ENCODE data around the gene BSCL2. TPM values are rescaled to one million over a fixed set of nuclear protein-coding genes. Genes with fewer than 3 reads are reported as not detected.
A peak's percentile ranks its signal among the peaks of the same experiment; 100 is the strongest.

The BSCL2 gene
- total and polyA plus RNA-seq, 7 donors, result 17.0 to 174 (median 45.4) TPM

- 43 to 49% (median 44%) methylated on average over 4 of the region's 4 CpGs for WGBS, 3 donors
- Histone ChIP-seq H3K4me3 (no peak overlapping the region), H3K27ac (peak overlapping the region; percentile 91), H3K9me3 (no peaks in the 10 kb centered on the region), H3K27me3 (ENCODE audit: insufficient read depth in 3 of 3, low read length in 2 of 3) (no peaks in the 10 kb centered on the region), H3K4me1 (peaks cover 32% of the 10 kb centered on the region), H3K36me3 (ENCODE audit: insufficient read depth in 1 of 2, low read depth in 1 of 2) (peaks cover 6 to 24% of the 10 kb centered on the region in 2 donors)
- TF ChIP-seq, protein P1, sequence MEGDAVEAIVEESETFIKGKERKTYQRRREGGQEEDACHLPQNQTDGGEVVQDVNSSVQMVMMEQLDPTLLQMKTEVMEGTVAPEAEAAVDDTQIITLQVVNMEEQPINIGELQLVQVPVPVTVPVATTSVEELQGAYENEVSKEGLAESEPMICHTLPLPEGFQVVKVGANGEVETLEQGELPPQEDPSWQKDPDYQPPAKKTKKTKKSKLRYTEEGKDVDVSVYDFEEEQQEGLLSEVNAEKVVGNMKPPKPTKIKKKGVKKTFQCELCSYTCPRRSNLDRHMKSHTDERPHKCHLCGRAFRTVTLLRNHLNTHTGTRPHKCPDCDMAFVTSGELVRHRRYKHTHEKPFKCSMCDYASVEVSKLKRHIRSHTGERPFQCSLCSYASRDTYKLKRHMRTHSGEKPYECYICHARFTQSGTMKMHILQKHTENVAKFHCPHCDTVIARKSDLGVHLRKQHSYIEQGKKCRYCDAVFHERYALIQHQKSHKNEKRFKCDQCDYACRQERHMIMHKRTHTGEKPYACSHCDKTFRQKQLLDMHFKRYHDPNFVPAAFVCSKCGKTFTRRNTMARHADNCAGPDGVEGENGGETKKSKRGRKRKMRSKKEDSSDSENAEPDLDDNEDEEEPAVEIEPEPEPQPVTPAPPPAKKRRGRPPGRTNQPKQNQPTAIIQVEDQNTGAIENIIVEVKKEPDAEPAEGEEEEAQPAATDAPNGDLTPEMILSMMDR (IDR thresholded peaks at IDR 0.05), result peak; percentile 54
- DNase-seq (peak; percentile 51 to 71), ATAC-seq (peak; percentile 63 to 74 (median 70))
- intact Hi-C loops (cut with DNase I), result loop anchor here in 1 of 2 donors (2.0 kb wide), 1 partner anchor 14 kb away; no protein-coding TSS in a partner anchor
Measured at GRCh38 chr11:62680825-62681240, 26.4 kb downstream of the BSCL2 start.

DNA sequence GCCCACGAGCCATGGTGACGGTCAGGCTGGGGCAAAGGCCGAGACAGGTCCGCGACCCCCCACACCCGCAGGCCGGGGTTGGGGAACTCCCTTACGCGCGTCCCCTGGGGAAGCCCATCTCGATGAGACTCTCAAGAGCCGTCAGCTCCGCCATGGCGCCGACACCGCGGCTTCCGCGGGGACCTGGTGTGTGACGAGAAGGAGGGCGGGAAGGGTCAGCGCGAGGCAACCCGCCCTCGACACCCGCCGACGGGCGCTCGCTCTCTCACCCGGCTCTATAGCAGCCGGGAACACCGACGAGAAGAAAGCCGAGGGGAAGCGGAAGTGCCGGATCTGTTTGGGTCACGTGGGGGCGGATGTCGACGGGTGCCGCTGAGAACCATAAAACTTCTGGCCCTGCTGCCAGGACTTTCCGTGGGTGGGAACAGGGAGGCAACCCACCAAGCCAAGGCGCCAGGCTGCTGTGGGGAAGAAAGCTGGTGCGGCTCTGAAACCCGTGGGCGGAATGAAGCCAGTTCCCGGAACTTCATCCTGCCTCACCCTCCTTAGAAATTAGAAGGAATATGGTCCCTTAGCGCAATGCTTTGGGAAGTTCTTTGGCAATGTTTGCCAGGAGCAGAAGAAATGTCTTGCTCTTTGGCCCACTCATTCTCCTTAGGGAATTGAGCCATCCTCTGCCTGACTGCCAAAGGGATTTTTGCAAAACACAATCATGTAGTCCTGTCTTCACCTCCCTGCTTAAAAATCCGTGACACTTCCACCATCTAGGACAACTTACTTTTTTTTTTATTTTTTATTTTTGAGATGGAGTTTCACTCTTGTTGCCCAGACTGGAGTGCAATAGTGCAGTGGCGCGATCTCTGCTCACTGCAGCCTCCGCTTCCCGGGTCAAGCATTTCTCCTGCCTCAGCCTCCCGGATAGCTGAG lies 28.2 kb downstream of the BSCL2 start, which contains the start of gene UBXN1:
TSS of gene UBXN1 (minus strand) at position 304 of the 927 bp plus-strand sequence. CDS start at position 154, 150 bp downstream.
- peak within 1 kb of the TSS; percentile 91 for H3K27ac ChIP-seq
- intact Hi-C loops (cut with DNase I), result no loop called here
- no peaks in the 10 kb centered on the region for H3K9me3 ChIP-seq
- peaks cover 6 to 42% of the 10 kb centered on the region in 2 donors for H3K36me3 ChIP-seq (ENCODE audit: insufficient read depth in 1 of 2, low read depth in 1 of 2)
- peaks cover 32% of the 10 kb centered on the region for H3K4me1 ChIP-seq
- H3K4me3 ChIP-seq, result peak within 1 kb of the TSS; percentile 87
- TF ChIP-seq, protein P1 (IDR thresholded peaks at IDR 0.05), result no peak
- DNase-seq (peak; percentile 94 to 96), ATAC-seq (peak; percentile 88 to 93 (median 90))
- 1 to 3% (median 2%) methylated on average over 55 of the region's 55 CpGs for WGBS, 3 donors
- H3K27me3 ChIP-seq (ENCODE audit: insufficient read depth in 3 of 3, low read length in 2 of 3), result no peaks in the 10 kb centered on the region

GRCh38 chr11:62678433-62678769 lies 28.8 kb downstream of the BSCL2 start:
- TF ChIP-seq, protein P1 (IDR thresholded peaks at IDR 0.05), result no peak
- no peak for DNase-seq
- Histone ChIP-seq H3K9me3 (no peaks in the 10 kb centered on the region), H3K4me1 (peaks cover 32% of the 10 kb centered on the region), H3K36me3 (ENCODE audit: insufficient read depth in 1 of 2, low read depth in 1 of 2) (peaks cover 6 to 48% of the 10 kb centered on the region in 2 donors), H3K27ac (peak overlapping the region; percentile 91), H3K4me3 (peak overlapping the region; percentile 87), H3K27me3 (ENCODE audit: insufficient read depth in 3 of 3, low read length in 2 of 3) (no peaks in the 10 kb centered on the region)
- peak in 2 of 4 donors; percentile 0 to 7 for ATAC-seq
- 2 to 4% (median 2%) methylated on average over 16 of the region's 16 CpGs for WGBS, 3 donors
- intact Hi-C loops (cut with DNase I), result no loop called here

DNA sequence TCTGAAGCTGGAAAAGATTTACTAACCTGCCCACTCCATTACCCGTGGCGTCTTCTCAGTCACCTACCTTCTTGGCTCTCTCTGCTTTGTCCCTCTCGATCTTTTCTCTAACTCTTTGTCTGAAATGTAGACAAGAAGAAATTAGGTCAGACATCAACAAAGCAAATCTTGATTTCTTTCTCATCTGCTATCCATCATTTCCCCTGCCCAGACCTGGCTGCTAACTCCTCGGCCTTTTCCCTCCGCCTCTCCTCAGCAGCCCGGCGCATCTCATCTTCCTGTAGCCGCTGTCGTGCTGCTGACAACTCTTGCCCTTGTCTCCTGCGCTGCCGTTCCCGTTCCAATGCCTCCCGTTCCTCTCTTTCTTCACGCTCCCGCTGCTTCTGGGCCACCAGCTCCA lies 29.5 kb downstream of the BSCL2 start:
- intact Hi-C loops (cut with DNase I), result no loop called here
- H3K9me3 ChIP-seq, result no peaks in the 10 kb centered on the region
- H3K27ac ChIP-seq, result peak overlapping the region; percentile 91
- H3K4me3 ChIP-seq, result peak overlapping the region; percentile 87
- 63 to 75% (median 70%) methylated on average over 15 of the region's 15 CpGs for WGBS, 3 donors
- ATAC-seq, result no peak
- peaks cover 6 to 53% of the 10 kb centered on the region in 2 donors for H3K36me3 ChIP-seq (ENCODE audit: insufficient read depth in 1 of 2, low read depth in 1 of 2)
- DNase-seq, result no peak
- no peaks in the 10 kb centered on the region for H3K27me3 ChIP-seq (ENCODE audit: insufficient read depth in 3 of 3, low read length in 2 of 3)
- TF ChIP-seq, protein P1 (IDR thresholded peaks at IDR 0.05), result no peak
- peaks cover 39% of the 10 kb centered on the region for H3K4me1 ChIP-seq
